ENCODE results near the gene RGPD8. TPM values are rescaled to one million over a fixed set of nuclear protein-coding genes. Genes with fewer than 3 reads are reported as not detected.
"Not testable (repeated sequence)": the region's sequence is repeated elsewhere in the genome, so short reads cannot be mapped to it uniquely, and the experiment has no call there.

Gene RGPD8
- total and polyA plus RNA-seq, 7 experiments from 2014 or later, result 3.6 to 50.6 (median 27.8) TPM

DNA sequence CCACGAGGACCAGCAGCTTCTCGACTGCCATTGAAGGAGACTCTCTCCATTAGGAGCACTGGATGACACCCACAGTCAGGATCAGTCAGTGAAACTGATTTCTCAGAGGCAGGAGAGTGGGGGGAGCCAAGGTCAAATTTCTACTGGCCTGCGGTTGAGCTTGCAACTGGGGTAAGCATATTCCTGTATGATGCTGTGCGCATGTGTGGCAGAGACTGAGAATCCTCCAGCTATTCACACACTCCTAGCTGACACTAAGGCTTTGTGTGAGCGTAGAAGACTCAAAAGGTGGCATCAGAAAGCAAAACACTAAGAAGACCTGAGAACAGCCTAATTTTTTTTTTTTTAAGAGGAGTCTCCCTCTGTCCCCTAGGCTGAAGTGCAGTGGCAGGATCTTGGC lies 28.7 kb upstream of the RGPD8 start:
- H3K9me3 ChIP-seq (ENCODE audit: control insufficient read depth in 2 of 3, low read length in 3 of 3), result no peaks in the 10 kb centered on the region
- H3K27me3 ChIP-seq (ENCODE audit: control insufficient read depth in 2 of 2, insufficient read depth in 2 of 2, low read length in 2 of 2), result no peaks in the 10 kb centered on the region
- ChIA-PET POLR2A (no interaction called here), CTCF (interaction anchor here (1.3 kb wide), 1 partner anchor 9 kb away, joined by 4 read pairs; no protein-coding TSS in a partner anchor)
- H3K4me3 ChIP-seq (ENCODE audit: low read length), result no peak overlapping the region
- intact Hi-C loops (cut with micrococcal nuclease), result no loop called here
- no peak overlapping the region for H3K4me3 Mint-ChIP-seq
- H3K36me3 ChIP-seq (ENCODE audit: control insufficient read depth in 2 of 3, insufficient read depth in 3 of 3, low read length in 3 of 3), result no peaks in the 10 kb centered on the region
- H3K36me3 Mint-ChIP-seq, result no peaks in the 10 kb centered on the region
- H3K4me1 Mint-ChIP-seq, result no peaks in the 10 kb centered on the region
- DNase-seq (no peak), ATAC-seq (no peak)
- no peak overlapping the region for H3K27ac ChIP-seq (ENCODE audit: low read depth, low read length)
- H3K27ac Mint-ChIP-seq, result no peak overlapping the region
- H3K9me3 Mint-ChIP-seq, result peaks cover 0 to 2% (median 0%) of the 10 kb centered on the region in 11 donors
- H3K4me1 ChIP-seq (ENCODE audit: control insufficient read depth in 2 of 2, insufficient read depth in 2 of 2, low read length in 2 of 2), result no peaks in the 10 kb centered on the region
- H3K27me3 Mint-ChIP-seq, result peaks cover 7 to 49% (median 11%) of the 10 kb centered on the region in 5 donors

DNA sequence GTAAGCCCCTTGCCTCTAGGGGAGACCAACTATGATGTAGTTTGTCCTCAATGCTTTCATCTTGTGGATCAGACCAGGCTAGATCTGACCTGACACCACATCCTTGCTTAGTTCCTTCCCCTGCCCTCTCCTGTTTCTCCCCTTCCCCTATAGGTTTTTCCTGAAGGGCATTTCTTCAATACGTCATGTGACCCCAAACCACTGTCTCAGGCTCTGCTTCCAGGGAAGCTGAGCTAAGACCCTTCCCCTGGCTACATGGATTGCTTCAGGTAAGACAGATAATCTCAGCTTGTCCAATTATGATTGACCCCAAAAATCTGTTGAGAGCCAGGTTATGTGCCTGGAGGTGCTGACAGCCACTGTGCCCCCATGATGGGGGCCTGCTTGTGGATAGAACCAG lies 25.9 kb upstream of the RGPD8 start:
- H3K27ac ChIP-seq (ENCODE audit: low read depth, low read length), result no peak overlapping the region
- no peak overlapping the region for H3K27ac Mint-ChIP-seq
- no peak overlapping the region for H3K4me3 Mint-ChIP-seq
- ChIA-PET POLR2A (no interaction called here), CTCF (no interaction called here)
- H3K4me3 ChIP-seq (ENCODE audit: low read length), result no peak overlapping the region
- DNase-seq (no peak), ATAC-seq (no peak)
- no peaks in the 10 kb centered on the region for H3K36me3 ChIP-seq (ENCODE audit: control insufficient read depth in 2 of 3, insufficient read depth in 3 of 3, low read length in 3 of 3)
- no peaks in the 10 kb centered on the region for H3K4me1 ChIP-seq (ENCODE audit: control insufficient read depth in 2 of 2, insufficient read depth in 2 of 2, low read length in 2 of 2)
- H3K9me3 Mint-ChIP-seq, result peaks cover 0 to 2% (median 0%) of the 10 kb centered on the region in 11 donors
- H3K27me3 Mint-ChIP-seq, result peaks cover 7 to 30% (median 16%) of the 10 kb centered on the region in 5 donors
- H3K36me3 Mint-ChIP-seq, result no peaks in the 10 kb centered on the region
- intact Hi-C loops (cut with micrococcal nuclease), result no loop called here
- no peaks in the 10 kb centered on the region for H3K9me3 ChIP-seq (ENCODE audit: control insufficient read depth in 2 of 3, low read length in 3 of 3)
- no peaks in the 10 kb centered on the region for H3K4me1 Mint-ChIP-seq
- no peaks in the 10 kb centered on the region for H3K27me3 ChIP-seq (ENCODE audit: control insufficient read depth in 2 of 2, insufficient read depth in 2 of 2, low read length in 2 of 2)

DNA sequence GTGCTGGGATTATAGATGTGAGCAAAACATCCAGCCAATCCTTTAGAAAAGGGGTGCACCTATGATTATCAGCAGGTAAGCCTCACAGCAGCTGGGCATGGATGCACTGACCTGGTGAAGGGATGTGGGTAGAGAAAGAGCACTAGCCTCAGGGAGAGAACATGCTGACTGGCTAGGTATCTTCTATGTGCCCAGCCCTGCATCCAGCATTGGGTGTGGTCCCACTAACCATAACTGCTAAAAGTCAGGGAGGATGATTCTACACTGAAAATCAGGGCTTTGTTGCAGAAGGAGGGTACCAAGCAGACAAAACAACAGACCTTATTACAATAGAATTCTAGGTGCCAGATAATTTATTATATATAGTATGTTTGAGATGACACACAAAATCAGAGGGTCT lies 21.1 kb upstream of the RGPD8 start:
- H3K4me1 ChIP-seq (ENCODE audit: control insufficient read depth in 2 of 2, insufficient read depth in 2 of 2, low read length in 2 of 2), result no peaks in the 10 kb centered on the region
- H3K9me3 Mint-ChIP-seq, result peaks cover 0 to 9% (median 3%) of the 10 kb centered on the region in 11 donors
- peaks cover 0 to 7% (median 4%) of the 10 kb centered on the region in 5 donors for H3K27me3 Mint-ChIP-seq
- no peaks in the 10 kb centered on the region for H3K9me3 ChIP-seq (ENCODE audit: control insufficient read depth in 2 of 3, low read length in 3 of 3)
- H3K4me3 Mint-ChIP-seq, result no peak overlapping the region
- CTCF ChIA-PET, result no interaction called here
- H3K27me3 ChIP-seq (ENCODE audit: control insufficient read depth in 2 of 2, insufficient read depth in 2 of 2, low read length in 2 of 2), result no peaks in the 10 kb centered on the region
- peaks cover 0 to 7% (median 0%) of the 10 kb centered on the region in 5 donors for H3K36me3 Mint-ChIP-seq
- intact Hi-C loops (cut with micrococcal nuclease), result no loop called here
- no peak overlapping the region for H3K27ac ChIP-seq (ENCODE audit: low read depth, low read length)
- no peaks in the 10 kb centered on the region for H3K4me1 Mint-ChIP-seq
- H3K4me3 ChIP-seq (ENCODE audit: low read length), result no peak overlapping the region
- no peak for DNase-seq
- POLR2A ChIA-PET, result no interaction called here
- ATAC-seq, result no peak
- no peaks in the 10 kb centered on the region for H3K36me3 ChIP-seq (ENCODE audit: control insufficient read depth in 2 of 3, insufficient read depth in 3 of 3, low read length in 3 of 3)
- H3K27ac Mint-ChIP-seq, result no peak overlapping the region

DNA sequence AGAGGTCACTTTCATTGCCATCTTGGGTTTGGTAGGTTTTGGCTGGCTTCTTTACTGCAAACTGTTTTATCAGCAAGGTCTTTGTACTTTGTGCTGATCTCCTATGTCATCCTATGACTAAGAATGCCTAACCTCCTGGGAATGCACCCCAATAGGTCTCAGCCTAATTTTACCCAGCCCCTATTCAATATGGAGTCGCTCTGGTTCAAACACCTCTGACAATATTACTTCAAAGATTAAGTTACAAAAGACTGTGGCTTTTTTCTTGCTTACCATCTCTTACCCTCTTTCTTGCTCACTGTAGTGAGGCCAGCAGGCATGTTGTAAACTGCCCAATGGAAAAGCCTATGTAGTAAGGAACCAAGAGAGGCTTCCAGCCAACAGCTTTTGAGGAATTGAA lies 17.9 kb upstream of the RGPD8 start:
- Mint-ChIP-seq H3K4me1 (no peaks in the 10 kb centered on the region), H3K27ac (no peak overlapping the region), H3K27me3 (peaks cover 0 to 5% (median 0%) of the 10 kb centered on the region in 5 donors), H3K4me3 (no peak overlapping the region), H3K9me3 (peaks cover 0 to 9% (median 3%) of the 10 kb centered on the region in 11 donors), H3K36me3 (peaks cover 0 to 7% (median 0%) of the 10 kb centered on the region in 5 donors)
- CTCF ChIA-PET, result interaction anchor here (0.5 kb wide), 1 partner anchor 334 kb away, joined by 3 read pairs; no protein-coding TSS in a partner anchor
- no peaks in the 10 kb centered on the region for H3K36me3 ChIP-seq (ENCODE audit: control insufficient read depth in 2 of 3, insufficient read depth in 3 of 3, low read length in 3 of 3)
- H3K27ac ChIP-seq (ENCODE audit: low read depth, low read length), result no peak overlapping the region
- ATAC-seq, result no peak
- H3K4me3 ChIP-seq (ENCODE audit: low read length), result no peak overlapping the region
- intact Hi-C loops (cut with micrococcal nuclease), result no loop called here
- DNase-seq, result no peak
- no peaks in the 10 kb centered on the region for H3K9me3 ChIP-seq (ENCODE audit: control insufficient read depth in 2 of 3, low read length in 3 of 3)
- POLR2A ChIA-PET, result no interaction called here
- no peaks in the 10 kb centered on the region for H3K4me1 ChIP-seq (ENCODE audit: control insufficient read depth in 2 of 2, insufficient read depth in 2 of 2, low read length in 2 of 2)
- no peaks in the 10 kb centered on the region for H3K27me3 ChIP-seq (ENCODE audit: control insufficient read depth in 2 of 2, insufficient read depth in 2 of 2, low read length in 2 of 2)

DNA sequence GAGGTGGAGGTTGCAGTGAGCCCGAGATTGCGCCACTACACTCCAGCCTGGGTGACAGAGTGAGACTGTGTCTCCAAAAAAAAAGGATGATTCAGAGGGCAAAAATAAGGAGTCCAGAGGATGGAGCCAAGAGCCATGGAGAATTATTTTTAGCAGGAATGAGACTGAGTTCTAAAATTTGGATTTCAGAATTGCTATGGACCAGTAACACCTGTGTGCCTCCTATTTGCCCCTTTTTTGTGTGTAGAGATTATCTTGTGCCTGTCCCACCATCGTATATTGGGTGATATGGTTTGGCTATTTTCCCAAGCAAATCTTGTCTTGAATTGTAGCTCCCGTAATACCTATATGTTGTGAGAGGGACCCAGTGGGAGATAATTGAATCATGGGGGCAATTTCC lies 16.4 kb upstream of the RGPD8 start:
- Histone ChIP-seq H3K27ac (ENCODE audit: low read depth, low read length) (no peak overlapping the region), H3K36me3 (ENCODE audit: control insufficient read depth in 2 of 3, insufficient read depth in 3 of 3, low read length in 3 of 3) (no peaks in the 10 kb centered on the region), H3K27me3 (ENCODE audit: control insufficient read depth in 2 of 2, insufficient read depth in 2 of 2, low read length in 2 of 2) (no peaks in the 10 kb centered on the region), H3K4me3 (ENCODE audit: low read length) (no peak overlapping the region), H3K4me1 (ENCODE audit: control insufficient read depth in 2 of 2, insufficient read depth in 2 of 2, low read length in 2 of 2) (no peaks in the 10 kb centered on the region), H3K9me3 (ENCODE audit: control insufficient read depth in 2 of 3, low read length in 3 of 3) (no peaks in the 10 kb centered on the region)
- ChIA-PET CTCF (no interaction called here), POLR2A (no interaction called here)
- Mint-ChIP-seq H3K9me3 (peaks cover 0 to 9% (median 3%) of the 10 kb centered on the region in 11 donors), H3K27ac (no peak overlapping the region), H3K36me3 (peaks cover 0 to 7% (median 0%) of the 10 kb centered on the region in 5 donors), H3K4me3 (no peak overlapping the region), H3K4me1 (no peaks in the 10 kb centered on the region), H3K27me3 (peaks cover 0 to 10% (median 0%) of the 10 kb centered on the region in 5 donors)
- intact Hi-C loops (cut with micrococcal nuclease), result no loop called here
- DNase-seq (no peak), ATAC-seq (no peak)

DNA sequence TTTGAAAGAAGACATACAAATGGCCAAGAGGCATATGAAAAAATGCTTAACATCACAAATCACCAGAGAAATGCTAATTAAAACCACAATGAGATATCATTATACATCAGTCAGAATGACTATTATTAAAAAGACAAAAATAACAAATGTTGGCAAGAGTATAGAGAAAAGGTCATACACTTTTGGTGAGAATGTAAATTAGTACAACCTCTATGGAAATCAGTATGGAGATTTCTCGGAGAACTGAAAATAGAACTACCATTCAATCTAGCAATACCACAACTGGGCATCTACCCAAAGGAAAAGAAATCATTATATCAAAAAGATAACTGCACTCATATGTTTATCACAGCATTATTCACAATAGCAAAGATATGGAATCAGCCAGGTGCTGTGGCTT lies 10.8 kb upstream of the RGPD8 start:
- H3K27ac ChIP-seq (ENCODE audit: low read depth, low read length); H3K9me3 Mint-ChIP-seq; H3K36me3 Mint-ChIP-seq; ATAC-seq; H3K4me3 Mint-ChIP-seq; H3K4me1 Mint-ChIP-seq; CTCF ChIA-PET; H3K36me3 ChIP-seq (ENCODE audit: control insufficient read depth in 2 of 3, insufficient read depth in 3 of 3, low read length in 3 of 3); H3K9me3 ChIP-seq (ENCODE audit: control insufficient read depth in 2 of 3, low read length in 3 of 3); DNase-seq; H3K4me1 ChIP-seq (ENCODE audit: control insufficient read depth in 2 of 2, insufficient read depth in 2 of 2, low read length in 2 of 2); H3K27ac Mint-ChIP-seq; intact Hi-C loops (cut with micrococcal nuclease); POLR2A ChIA-PET; H3K4me3 ChIP-seq (ENCODE audit: low read length); H3K27me3 ChIP-seq (ENCODE audit: control insufficient read depth in 2 of 2, insufficient read depth in 2 of 2, low read length in 2 of 2): not testable (repeated sequence)
- H3K27me3 Mint-ChIP-seq, result peaks cover 0 to 45% (median 11%) of the 10 kb centered on the region in 5 donors

DNA sequence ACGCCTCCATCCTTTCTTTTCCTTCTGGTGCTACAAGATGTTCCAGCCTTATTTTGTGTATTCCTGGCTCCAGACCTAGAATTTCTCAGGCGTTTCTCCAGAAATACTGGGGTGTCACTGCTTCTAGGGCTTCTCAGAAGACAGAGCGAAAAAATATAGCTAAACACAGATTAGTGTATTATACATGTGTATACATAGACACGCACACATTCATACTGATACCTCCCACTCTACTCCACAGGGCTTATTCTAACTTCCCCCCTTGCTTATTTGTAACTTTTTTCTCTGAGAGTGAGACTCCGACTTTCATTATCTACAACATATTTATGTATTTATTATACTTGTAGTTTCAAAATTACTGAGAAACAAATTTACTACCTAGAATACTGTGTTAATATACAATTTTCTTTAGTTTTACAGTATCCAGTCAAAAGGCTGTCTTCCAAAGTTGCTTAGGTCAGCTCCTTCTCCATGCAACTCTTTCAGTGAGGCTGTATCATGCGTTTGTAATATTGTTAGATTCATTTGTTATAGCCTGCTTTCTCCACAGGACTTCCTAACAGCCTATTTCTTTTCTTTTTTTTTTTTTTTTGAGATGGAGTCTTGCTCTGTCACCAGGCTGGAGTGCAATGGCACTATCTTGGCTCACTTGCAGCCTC lies 5.3 kb upstream of the RGPD8 start:
- POLR2A ChIA-PET, result interaction anchor here (1.1 kb wide), 1 partner anchor 191 kb away, joined by 3 read pairs; no protein-coding TSS in a partner anchor
- H3K9me3 Mint-ChIP-seq; H3K36me3 ChIP-seq (ENCODE audit: control insufficient read depth in 2 of 3, insufficient read depth in 3 of 3, low read length in 3 of 3); DNase-seq; H3K4me1 Mint-ChIP-seq; H3K4me3 Mint-ChIP-seq; CTCF ChIA-PET; H3K4me3 ChIP-seq (ENCODE audit: low read length); ATAC-seq; H3K4me1 ChIP-seq (ENCODE audit: control insufficient read depth in 2 of 2, insufficient read depth in 2 of 2, low read length in 2 of 2); intact Hi-C loops (cut with micrococcal nuclease); H3K27ac ChIP-seq (ENCODE audit: low read depth, low read length); H3K9me3 ChIP-seq (ENCODE audit: control insufficient read depth in 2 of 3, low read length in 3 of 3); H3K27ac Mint-ChIP-seq; H3K27me3 ChIP-seq (ENCODE audit: control insufficient read depth in 2 of 2, insufficient read depth in 2 of 2, low read length in 2 of 2); H3K36me3 Mint-ChIP-seq: not testable (repeated sequence)
- peaks cover 6 to 32% (median 19%) of the 10 kb centered on the region in 5 donors for H3K27me3 Mint-ChIP-seq
